HG03103 (cell line): Measurements from ENCODE around the gene DOP1B.
"Not testable (repeated sequence)": the region's sequence is repeated elsewhere in the genome, so short reads cannot be mapped to it uniquely, and the experiment has no call there.

Source experiments
- ATAC-seq: cut with Tn5 transposase; IDR thresholded peaks from one replicate; pipeline ENCODE4 v1.9.1; 2021; ENCODE audit warnings: low read depth; ENCODE audit not compliant: unreplicated experiment

Gene DOP1B

DNA sequence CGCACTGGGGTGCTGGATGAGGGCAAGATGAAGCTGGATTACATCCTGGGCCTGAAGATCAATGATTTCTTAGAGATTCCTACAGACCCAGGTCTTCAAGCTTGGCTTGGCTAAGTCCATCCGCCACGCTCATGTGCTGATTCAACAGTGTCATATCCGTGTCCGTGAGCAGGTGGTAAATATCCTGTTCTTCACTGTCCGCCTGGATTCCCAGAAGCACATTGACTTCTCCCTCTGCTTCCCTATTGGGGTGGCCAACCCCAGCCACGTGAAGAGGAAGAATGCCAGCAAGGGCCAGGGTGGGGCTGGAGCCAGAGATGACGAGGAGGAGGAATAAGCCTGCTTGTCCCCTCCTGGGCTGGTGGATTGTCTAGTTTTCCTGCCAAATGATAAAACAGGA lies 23.9 kb upstream of the DOP1B start:
- ATAC-seq = no peak

DNA sequence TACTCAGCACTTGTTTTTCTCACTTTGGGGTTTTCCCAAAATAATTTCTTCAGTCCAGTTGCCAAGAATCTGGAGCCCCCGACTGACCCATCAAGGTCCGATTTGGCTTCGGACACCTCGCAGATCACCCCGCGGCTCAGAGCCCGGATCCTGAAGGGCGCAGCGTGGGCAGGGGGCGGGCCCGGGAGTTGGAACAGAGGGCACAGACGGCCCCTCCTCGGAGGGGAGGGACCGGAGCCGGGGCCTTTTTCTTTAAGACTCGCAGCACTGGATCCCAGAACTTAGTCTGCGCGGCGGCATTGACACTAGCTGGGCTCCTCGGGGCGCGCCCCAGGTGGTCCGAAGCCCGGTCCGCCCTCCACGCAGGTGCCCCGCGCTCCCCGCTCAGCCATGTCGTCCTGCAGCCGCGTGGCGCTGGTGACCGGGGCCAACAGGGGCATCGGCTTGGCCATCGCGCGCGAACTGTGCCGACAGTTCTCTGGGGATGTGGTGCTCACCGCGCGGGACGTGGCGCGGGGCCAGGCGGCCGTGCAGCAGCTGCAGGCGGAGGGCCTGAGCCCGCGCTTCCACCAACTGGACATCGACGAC lies 21.7 kb upstream of the DOP1B start, which contains the start of gene CBR3:
TSS of gene CBR3 (plus strand) at position 277 of the 588 bp plus-strand sequence. CDS start at position 391, 114 bp downstream.
- ATAC-seq = no peak

DNA sequence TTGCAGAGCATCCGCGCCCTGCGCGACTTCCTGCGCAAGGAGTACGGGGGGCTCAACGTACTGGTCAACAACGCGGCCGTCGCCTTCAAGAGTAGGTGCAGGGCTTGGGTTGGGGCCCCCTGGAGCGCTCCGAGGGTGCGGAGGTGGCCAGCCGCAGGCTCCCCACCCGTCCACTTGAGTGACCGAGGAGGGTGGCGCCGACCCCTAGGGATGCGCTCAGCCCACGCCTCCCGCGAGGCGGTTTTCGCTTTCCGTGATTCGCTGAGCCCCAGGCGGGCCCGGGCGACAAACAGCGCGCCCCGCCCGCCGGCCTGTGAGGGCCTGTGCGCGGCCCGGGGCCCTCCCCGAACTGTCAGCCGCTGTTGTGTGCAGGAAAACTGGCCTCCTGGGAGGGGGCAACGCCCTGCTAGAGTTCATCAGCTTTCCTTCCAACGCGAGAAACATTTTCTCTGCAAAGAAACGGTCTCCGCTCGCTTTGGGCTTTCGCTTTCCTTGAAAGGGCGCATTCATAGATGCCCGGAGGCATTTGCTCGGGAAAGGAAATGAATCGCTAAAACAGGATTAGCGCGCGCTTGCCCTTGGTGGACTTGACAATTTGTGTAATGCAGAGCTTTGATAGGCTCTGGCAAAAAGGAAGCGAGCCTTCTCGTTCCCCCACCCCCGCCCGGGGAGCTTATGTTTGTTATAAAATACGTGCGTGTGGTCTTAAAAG lies 21.1 kb upstream of the DOP1B start:
- no peak for ATAC-seq

- not testable (repeated sequence) for ATAC-seq
Measured at GRCh38 chr21:36139791-36140190, 16.8 kb upstream of the DOP1B start.

DNA sequence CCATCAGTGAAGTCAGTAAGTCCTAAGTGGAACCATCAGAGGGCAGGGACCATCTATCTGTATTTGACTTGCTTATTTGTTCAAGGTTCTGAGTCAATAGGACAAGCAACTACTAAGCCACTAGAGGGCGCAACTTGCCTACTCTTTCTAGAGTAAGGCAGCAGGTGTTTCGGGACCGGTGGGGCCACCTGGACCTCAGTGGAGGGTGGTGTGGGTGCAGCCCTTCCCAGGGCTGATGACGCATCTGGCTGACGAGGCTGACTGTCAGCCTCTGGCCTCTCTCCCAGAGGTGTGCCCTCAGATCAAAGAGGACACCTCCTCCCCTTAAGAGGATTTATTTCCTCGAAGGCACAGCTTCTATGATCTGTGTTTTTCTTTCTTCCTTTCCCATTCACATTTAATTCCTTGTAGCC lies 15.1 kb upstream of the DOP1B start:
- no peak for ATAC-seq

DNA sequence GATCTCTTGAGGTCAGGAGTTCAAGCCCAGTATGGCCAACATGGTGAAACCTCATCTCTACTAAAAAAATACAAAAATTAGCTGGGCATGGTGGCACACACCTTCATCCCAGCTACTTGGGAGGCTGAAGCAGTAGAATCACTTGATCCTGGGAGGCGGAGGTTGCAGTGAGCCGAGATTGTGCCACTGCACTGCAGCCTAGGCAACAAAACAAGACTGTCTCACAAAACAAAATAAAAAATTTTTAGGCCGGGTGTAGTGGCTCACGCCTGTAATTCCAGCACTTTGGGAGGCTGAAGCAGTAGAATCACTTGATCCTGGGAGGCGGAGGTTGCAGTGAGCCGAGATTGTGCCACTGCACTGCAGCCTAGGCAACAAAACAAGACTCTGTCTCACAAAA lies 12.4 kb upstream of the DOP1B start:
- not testable (repeated sequence) for ATAC-seq

DNA sequence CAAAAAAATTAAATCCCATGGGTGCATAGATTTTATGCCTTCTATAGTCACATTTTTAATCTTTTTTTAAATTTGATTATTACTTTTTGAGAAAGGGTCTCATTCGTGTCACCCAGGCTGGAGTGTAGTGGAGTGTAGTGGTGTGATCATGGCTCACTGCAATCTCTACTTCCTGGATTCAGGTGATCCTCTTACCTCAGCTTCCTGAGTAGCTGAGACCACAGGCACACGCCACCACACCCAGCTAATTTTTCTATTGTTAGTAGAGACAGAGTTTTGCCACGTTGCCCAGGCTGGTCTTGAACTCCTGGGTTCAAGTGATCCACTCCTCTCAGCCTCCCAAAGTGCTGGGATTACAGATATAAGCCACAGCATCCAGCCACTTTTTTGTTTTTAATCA lies 11.4 kb upstream of the DOP1B start:
- ATAC-seq = no peak

- no peak for ATAC-seq
Measured at GRCh38 chr21:36147911-36148310, 8.7 kb upstream of the DOP1B start.

- no peak for ATAC-seq
Measured at GRCh38 chr21:36148886-36149285, 7.7 kb upstream of the DOP1B start.

DNA sequence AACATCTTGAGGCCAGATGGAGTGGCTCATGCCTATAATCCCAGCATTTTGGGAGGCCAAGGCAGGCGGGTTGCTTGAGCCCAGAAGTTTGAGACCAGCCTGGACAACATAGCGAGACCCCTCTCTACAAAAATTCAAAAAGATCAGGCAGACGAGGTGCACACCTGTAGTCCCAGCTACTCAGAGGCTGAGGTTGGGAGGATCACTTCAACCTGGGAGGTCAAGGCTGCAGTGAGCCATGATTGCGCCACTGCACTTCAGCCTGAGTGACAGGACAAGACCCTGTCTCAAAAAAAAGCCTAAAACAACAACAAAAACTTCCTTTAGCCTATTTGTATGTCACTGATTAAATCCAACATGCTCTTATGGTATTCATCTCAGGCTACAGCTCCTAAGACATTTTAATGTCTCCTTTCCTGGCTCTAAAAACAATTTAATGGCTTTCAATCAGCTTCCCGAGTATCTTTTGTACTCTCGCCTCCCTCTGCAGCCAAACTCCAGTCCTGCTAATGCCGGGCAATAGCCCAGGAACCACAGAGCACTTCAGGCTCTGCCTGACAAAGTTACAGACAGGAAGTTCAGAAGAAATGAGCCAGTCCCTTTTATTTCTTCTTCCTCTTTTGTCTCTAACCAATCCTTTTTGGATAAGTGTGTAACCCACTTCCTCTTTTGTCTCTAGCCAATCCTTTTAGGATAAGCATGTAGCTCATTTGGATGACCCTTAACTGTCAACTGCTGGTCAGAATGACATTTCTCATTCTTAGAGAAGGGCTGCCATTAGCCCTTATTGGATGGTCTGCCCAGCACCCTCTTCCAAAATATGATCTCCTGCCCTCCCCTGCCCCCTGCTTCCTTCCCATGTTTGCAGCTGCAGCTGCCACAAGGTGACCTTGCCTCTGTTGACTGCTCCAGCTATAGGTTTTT lies 6.6 kb upstream of the DOP1B start:
- ATAC-seq = no peak

- ATAC-seq = no peak
Measured at GRCh38 chr21:36155603-36156338, 853 bp upstream of the DOP1B start.

DNA sequence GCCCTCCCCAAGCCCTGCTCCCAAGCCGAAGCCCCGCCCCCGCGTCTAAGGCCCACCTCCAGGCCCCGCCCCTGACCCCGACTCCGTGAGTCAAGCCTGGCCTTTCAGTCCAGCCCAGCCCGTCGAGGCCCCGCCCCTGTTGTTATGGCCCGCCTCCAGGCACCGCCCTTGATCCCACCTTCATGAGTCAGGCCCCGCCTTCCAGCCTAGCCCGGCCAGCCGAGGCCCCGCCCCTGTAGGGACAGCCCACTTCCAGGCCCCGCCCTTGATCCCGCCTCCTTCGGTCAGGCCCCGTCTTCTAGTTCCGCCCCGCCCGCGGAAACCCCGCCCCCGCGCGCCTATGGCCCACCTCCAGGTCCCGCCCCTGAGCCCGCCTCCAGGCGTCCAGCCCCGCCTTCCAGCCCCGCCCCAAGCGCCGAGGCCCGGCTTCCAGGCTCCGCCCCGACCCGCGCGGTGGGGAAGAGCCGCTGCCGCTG lies 247 bp upstream of the DOP1B start:
- peak; percentile 80 for ATAC-seq

GRCh38 chr21:36159356-36159921 lies 2.8 kb downstream of the DOP1B start:
- ATAC-seq = no peak

DNA sequence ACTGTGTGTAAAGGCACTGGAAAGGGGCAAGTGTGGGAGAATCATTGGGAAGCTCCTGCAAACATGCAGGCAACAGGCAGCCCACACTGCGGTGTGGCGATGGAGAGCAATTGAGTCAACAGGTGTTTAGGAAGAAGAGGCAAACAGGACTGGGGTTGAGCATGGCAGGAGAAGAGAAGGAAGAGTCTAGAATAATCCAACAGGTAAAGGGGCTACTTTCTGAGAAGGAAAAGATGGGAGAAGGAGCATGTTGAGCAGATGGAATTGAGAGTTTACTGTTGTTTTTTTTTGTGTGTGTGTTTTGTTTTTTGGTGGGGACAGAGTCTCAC lies 4.2 kb downstream of the DOP1B start:
- no peak for ATAC-seq

DNA sequence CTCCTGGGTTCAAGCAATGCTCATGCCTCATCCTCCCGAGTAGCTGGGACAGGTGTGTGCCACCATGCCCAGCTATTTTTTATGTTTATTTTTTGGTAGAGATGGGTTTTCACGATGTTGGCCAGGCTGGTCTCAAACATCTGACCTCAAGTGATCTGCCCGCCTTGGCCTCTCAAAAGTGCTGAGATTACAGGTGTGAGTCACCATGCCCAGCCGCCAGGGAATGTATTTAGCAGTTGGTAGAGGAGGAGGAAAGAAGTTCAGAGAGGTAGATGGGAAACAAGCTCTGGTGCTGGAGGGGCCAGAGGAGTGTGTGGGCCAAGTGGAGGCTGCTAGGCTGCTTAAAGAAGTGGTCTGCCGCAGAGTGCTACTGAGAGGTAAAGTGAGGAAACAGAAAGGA lies 6.0 kb downstream of the DOP1B start:
- no peak for ATAC-seq

- no peak for ATAC-seq
Measured at GRCh38 chr21:36163750-36164741, 7.4 kb downstream of the DOP1B start.

DNA sequence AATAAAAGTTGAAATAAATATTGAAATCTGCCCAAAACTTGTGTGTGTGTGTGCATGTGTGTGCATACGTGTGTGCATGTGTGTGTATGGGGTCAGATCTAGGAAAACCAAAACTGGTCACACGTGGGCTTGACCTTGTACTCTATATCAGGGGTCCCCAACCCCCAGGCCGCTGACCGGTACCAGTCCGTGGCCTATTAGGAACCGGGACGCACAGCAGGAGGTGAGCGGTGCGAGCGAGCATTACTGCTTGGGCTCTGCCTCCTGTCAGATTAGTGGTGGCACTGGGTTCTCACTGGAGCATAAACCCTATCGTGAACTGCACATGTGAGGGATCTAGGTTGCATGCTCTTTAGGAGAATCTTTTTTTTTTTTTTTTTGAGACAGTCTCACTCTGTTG lies 8.7 kb downstream of the DOP1B start:
- no peak for ATAC-seq

- no peak for ATAC-seq
Measured at GRCh38 chr21:36166705-36167104, 10.1 kb downstream of the DOP1B start.

GRCh38 chr21:36167541-36167940 lies 10.9 kb downstream of the DOP1B start:
- no peak for ATAC-seq
